Right ventricle myocardium superior (tissue), 1 donor: ENCODE data around the gene GNA14. TPM values are rescaled to one million over a fixed set of nuclear protein-coding genes. Genes with fewer than 3 reads are reported as not detected.
A peak's percentile ranks its signal among the peaks of the same experiment; 100 is the strongest.
"Not testable (repeated sequence)": the region's sequence is repeated elsewhere in the genome, so short reads cannot be mapped to it uniquely, and the experiment has no call there.

Source experiments
- ATAC-seq: fragments of 200-7000 bp; cut with Tn5 transposase; one replicate; pipeline ENCODE4 v1.9.1; 2020; ENCODE audit warnings: mild to moderate bottlenecking; ENCODE audit not compliant: poor library complexity
- DNase-seq: peaks from one replicate; pipeline ENCODE4 v3.0.0-alpha.2; 2020
- intact Hi-C: fragments of 100-400 bp; cut with DNase I; formaldehyde crosslinking; loops from one replicate; pipeline ENCODE4 v1.11.2; 2022
- total RNA-seq: library from RNA; stranded (reverse); fragmentation: NEBNext Ultra II Directional; extraction: Animal tissue kit (Norgen Biotek cat#: 25700); gene quantifications from one replicate; pipeline ENCODE4 v1.2.1, GENCODE V29; 2021
- donor health status: DM: no; HTN: yes; CAD: no; lungs with severe emphysema.

The GNA14 gene
- total RNA-seq, 1 donor from 2014 or later = 1.9 TPM

DNA sequence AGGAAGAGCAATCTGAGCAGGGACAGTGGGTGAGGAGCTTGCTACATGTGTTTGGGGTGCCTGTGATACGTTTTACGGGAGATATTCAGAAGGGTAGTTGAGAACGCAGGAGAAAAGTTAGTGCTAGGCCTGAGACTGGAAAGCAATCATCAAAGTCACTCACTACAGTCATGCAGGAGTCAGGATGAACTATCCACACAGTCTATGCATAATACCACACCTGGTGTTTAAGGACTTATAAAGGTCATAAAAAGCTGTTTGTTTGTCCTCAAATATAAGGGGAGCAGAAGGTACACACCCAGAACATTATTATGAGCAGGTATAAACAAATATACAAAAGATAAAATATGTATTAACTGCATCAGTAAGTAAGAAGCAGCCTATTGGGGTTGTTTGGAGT is 176.6 kb downstream of the GNA14 start:
- no peak for DNase-seq
- intact Hi-C loops = no loop called here
- no peak for ATAC-seq

DNA sequence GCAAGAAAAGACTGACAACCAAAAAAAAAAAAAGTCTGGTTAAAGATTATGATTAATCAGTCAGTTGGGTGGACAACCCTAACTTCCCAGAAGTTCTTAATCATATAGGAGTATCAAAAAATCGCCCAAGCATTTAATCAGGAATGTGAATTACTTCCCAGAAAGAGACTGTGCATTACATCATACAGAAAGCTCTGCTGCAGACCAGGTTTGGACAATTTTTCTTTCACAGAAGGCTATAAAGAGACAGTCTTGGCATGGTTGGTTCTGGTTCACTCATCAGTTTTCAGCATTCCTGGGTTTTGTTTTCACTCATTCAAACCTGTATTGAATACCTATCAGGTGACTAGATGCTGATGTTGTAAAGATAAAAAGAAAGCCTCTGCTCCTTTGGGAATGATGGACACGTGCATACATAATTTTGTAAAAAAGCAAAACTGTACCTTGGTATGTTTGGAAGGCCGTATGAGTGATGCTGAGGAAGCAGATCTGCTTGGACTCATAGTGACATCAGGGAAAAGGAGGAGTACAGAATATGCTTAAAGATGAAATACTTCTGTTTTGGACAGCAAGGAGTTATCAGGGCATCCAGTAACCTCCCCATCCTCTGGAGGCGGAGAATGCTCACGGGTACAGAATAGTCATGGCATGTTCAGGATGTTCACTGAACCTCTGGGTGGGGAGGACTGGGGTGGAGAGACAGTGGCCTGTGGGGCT is 178.4 kb downstream of the GNA14 start:
- ATAC-seq (no peak), DNase-seq (no peak)
- intact Hi-C loops = no loop called here

DNA sequence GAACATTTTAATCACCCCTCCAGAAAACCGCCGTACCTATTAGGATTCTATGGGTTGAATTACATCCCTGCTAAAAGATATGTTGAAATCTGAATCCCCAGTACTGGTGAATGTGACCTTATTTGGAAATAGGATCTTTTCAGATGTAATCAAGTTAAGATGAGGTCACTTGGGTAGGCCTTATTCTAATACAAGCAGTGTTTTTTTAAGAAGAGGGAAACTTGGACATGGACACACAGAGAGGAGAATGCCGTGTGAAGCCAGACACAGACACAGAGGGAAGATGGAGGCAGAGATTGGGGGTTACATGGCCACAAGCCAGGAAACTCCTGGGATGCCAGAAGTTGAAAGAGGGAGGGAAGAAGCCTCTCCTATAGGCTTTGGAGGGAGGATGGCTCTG is 183.5 kb downstream of the GNA14 start:
- ATAC-seq = no peak
- intact Hi-C loops = no loop called here

DNA sequence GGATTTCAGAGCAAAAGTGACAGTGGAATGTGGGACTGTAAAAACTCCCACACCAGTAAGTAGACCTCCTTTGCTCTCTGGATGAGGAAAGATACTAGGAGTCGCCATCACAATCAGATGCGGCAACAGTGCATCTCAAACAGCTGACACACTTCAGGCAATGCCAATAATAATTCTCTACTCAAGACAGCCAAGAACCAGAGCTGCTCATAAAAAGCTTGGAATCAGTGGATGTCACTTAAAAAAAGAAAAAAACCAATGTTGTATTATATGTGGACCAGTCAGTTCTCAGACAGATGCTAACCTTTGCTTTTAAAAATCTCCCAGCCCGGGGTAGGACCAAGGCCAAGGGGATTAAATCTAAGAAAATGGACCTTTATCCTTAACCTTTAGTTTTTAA is 185.0 kb downstream of the GNA14 start:
- intact Hi-C loops = no loop called here
- no peak for DNase-seq
- no peak for ATAC-seq

More for the DNA sequence above, 183.5 kb downstream of the GNA14 start:
- DNase-seq = no peak

DNA sequence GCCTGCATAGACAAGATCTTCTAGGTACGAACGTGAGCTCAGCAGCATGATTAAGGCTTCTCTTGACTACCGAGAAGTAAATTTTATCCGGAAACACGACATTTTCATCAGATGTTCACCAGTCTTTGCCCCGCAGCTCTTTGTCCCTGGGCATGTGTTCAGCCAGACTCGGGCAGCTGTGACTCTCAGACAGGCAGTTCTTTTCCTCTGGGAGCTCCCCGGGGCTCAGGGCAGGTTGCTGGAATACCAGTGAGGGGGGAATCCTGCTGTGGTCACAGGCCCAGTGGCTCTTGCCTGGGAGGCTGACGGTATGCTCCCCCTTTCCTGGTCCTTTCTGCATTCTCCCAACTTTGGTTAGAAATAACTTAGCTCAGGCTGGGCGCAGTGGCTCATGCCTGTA is 186.1 kb downstream of the GNA14 start:
- no peak for ATAC-seq
- no peak for DNase-seq
- intact Hi-C loops = no loop called here

DNA sequence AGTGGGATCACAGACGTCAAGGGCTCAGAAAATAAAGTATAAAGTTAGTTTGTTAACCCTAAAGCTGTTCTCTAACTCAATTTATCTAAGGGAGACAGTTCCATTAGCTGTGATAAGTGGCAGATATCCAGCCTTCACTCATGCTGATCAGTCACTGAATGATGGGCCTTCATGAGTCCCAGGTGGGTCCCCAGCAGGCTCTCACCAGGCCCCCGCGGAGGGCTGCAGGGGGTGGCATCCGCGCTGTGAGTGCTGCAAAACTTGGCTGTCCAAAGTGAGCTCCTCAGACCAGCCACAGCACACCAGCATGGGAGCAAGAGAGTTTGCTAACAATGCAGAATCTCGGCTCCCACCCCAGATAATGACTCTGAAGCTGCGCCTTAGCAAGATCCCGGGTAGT is 187.2 kb downstream of the GNA14 start:
- DNase-seq = no peak
- intact Hi-C loops = no loop called here

DNA sequence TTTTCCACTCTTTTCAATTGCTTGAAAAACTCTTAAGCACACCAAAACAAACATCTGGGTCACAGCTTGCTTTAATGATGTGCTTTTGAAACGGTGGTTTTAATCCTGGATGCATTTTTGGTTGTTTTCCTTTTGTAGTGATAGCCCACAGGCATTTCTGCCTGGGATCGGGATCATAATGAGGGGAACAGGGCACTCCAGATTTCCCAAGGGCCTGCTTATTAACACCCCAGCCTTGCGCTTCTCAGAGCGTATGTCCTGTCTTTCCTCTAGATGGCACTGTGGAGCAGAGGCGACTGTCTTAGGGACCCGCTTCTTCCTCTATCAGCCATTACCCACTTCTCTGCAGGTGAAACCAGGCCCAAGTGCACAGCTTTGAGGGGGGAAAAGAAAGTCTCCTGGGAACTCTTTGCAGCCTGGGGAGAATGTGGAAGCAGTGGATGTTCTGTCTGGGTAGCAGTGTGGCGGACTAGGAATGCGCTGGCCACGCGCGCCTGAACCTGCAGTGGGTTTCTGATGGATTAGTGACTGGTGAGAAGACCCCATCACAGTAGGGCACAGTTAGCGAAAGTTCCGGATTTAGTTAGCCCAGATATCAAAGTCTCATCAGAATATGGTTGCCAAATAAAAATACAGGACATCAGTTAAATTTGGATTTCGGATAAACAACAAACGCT is 190.1 kb downstream of the GNA14 start:
- ATAC-seq (peak; percentile 96), DNase-seq (peak; percentile 51)
- intact Hi-C loops = no loop called here

More for the DNA sequence above, 187.2 kb downstream of the GNA14 start:
- no peak for ATAC-seq

DNA sequence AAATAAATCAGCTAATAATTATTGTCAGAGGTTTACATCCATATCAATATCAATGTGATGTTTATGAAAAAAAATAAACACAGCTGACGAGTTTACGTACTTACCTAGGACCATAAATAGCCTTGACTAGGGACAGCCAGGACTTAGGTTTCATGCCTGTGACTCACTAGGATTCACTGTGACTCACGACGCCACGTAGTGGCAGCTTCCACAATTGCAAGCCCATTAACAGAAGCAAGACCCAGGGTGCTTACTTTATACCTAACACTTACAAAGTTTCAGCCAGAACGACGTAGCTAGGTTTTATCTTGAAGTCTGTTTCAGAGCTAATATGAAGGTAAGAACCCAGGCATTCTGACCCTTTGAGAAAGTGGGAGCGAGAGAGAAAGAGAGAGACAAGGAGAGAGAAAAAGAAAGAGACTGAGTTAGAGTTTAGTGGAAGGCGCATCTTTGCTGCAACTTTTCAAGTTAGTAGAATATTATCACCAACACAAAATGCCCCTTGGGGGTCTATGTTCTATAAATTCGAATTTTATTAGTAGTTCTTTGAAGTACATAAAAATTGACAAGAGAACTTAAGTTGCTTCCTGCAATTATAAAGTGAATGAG is 191.2 kb downstream of the GNA14 start:
- intact Hi-C loops = no loop called here
- DNase-seq = peak; percentile 90
- ATAC-seq = peak; percentile 90

DNA sequence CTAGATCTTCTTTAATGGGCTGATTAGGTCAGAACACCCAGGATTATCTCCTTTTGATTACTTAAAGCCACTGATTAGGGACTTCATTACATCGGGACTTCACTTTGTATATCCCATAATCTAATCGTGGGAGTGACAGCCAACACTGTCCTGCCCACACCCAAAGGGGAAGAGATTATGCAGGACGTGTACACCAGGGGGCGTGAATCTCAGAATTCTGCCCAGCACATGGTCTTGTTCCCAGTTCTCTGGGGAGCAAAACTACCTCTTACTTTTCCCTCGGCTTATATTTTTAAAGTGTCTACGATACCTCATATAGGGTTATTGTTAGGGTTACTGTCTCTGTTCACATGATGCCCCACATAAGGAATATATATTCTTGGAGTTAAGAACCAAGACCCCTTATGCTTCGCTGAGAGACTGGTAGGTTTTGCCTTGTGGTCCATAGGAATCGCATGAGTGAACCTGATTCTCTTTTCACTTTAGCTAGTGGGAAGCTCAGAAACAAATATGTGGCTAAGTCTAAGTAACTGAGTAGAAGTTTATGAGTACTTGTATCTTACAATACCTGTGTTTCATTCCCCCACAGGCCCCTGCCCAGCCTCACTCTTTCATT is 192.7 kb downstream of the GNA14 start:
- no peak for DNase-seq
- ATAC-seq = no peak

DNA sequence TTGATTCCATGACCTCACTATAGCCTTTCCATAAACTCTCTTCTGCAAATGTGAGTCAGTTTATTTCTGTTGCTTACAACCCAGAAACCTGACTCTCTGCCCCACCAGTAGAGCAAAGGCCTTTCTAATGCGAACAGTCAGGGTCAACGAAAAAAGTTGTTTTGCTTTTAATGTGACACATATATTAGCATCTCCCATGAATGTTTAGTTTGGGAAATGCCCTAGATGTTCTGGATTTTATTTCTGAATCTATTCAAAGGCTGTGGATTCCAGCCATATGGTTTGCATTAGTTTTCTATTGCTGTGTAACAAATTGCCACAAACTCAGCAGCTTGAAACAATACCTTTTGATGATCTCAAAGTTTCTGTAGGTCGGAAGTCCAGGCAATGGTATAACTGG is 193.5 kb downstream of the GNA14 start:
- no peak for DNase-seq
- intact Hi-C loops = no loop called here
- ATAC-seq = no peak

More for the DNA sequence above, 192.7 kb downstream of the GNA14 start:
- intact Hi-C loops = no loop called here

DNA sequence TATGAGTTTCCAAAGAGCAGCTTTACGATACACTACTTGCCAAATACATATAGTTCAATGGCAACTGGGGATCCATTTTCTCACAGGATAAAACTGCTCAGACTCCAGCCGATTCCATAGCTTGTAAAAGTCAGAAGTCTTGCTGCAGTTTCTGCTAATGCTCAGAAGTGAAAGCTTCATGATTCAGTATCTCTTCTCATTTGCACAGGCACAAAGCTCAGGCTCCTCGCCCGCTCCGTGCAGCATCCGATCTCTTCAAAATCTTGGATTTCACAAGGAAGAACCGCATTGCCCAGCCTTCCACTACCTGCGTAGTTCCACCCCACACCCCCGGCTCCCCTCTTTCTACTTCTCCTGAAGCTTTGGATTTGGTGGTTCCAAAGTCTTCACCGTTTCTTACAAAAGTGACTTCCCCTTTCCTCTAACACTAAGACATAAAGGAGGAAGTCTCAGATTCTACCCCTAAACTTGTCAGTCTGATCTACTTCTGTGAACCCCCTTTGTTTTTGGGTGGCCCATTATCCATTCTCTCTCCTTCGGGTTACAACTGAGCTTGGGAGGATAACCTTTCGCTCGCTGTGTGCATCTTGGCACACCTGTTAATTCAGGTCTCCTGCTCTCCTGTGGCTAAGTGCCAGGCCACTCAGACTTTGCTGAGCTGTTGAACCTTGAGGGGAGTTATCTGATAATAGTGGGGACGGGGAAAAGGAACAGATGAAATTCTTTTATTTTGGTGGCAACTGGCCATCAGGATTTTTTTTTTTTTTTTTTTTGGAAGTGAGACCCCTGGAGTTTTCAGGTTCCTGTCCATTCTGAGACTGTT is 194.1 kb downstream of the GNA14 start:
- ATAC-seq = no peak
- intact Hi-C loops = no loop called here
- DNase-seq = no peak

DNA sequence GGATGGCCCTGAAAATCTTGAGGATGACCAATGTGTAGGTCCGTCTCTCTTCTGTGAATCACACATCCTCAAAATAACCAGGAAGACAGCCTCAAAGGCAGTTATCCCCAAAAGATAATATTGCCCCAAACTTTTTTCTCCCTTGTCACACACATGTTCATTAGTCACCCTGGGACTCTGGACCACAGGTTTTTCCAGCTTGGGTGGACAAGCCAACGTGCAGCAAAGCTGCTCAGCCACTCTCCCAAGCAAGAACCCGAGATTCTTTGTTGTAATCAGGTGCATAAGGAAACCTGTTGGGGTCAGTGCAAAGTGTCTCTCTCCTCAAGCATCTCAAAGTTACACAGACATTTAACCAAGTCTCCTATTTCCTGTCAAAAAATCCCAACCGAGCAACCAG is 196.6 kb downstream of the GNA14 start:
- intact Hi-C loops = no loop called here
- ATAC-seq (no peak), DNase-seq (no peak)

DNA sequence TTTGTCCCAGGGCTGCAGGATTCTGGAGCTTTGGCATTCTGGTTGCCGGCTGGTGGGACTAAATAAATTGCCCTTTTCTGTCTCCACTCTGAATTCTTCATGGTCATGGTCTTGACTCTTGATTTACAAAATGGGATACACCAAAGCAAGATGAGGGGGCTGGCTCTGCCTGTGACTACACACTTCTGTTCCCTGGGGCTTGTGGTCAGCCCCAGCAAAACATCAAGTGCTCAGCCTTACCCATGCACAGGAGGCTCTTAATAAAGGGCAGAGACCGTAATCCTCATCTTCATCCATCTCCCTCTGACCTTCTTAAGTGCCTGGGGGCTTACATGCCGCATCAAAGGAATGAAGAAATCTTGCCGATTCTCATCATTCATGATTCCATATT is 198.0 kb downstream of the GNA14 start:
- DNase-seq (no peak), ATAC-seq (no peak)
- intact Hi-C loops = no loop called here

DNA sequence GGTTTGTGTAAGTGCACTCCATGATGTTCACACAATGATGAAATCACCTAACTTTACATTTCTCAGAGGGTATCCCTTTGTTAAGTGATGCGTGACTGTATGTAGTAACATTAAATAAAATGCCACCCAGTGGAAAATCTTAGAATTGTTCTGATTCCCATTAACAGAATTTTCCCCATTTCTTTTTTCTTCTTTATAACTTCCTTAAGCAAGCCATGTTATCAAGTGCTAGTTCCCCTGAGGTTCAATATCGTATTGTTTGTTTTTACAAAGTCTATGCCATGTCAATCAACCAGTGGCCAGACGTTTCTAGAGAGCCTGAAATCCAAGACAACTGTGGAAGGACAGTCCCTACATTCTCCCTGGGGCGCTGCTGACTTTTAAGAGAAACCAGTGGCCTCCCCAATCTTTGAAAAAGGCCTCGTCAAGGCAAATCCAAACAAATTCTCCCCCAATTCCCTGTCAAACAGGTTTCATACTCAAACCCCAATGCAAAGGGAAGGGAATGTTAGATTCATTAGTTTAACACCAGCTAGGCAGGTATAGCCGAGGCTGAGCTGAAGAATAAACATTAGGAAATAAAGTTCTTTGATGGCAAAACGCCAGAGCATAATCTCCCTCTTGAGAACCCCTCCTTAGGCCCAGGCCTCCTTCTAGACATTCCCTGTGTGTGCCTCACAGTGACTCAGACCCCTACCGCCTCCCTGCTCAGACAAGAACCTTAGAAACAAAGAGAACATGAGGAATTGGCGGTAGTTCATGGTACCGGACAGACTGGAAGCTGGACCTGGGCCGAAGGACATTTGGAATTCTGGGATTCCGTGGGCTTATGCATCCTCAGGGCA is 198.7 kb downstream of the GNA14 start:
- DNase-seq (no peak), ATAC-seq (no peak)
- intact Hi-C loops = no loop called here

DNA sequence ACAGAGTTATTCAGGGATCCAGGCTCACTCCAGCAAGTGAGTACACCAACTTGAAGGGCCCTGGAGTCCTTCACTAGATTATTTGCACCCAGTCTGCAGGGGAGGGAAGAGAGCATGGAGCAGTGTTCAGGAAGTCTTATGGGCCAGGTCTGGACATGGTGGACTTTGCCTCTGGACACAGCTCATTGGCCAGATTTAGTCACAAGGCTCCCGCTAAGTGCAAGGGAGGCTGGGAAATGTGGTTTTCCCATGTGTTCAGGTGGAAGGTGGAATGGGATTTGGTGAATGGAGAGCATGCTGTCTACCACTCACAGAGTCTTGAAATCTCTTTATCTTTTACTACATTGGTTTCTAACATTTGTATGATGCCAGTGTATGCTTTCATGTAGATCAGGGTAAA is 200.5 kb downstream of the GNA14 start:
- ATAC-seq = no peak
- intact Hi-C loops = no loop called here
- DNase-seq = no peak

DNA sequence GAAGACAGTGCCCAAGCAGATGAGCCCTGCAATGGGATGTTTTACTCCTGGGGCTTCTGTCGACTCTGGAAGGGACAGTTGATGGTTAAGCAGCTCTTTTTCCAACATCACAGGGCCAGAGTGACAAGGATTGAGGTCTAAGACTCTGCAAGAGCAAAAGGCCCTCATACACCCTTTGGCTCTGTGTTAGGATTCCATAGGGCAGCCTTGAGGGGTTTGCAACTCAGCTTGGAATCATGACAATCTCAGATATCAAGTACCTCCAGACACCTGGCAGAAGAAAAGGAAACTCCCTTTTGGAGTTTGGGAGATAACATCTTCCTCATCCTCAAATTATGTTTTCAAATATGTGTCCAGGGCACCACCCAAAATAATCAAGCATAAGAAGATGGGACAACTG is 205.7 kb downstream of the GNA14 start:
- DNase-seq = no peak
- intact Hi-C loops = no loop called here
- no peak for ATAC-seq

DNA sequence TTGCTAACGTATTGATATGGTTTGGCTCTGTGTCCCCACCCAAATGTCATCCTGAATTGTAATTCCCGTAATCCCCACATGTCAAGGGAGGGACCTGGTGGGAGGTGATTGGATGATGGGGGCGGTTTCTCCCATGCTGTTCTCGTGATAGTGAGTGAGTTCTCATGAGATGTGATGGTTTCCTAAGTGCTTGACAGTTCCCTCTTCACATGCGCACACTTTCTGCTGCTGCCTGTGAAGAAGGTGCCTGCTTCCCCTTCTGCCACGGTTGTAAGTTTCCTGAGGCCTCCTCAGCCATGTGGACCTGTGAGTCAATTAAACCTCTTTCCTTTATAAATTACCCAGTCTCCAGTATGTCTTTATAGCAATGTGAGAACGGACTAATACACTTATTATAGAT is 207.0 kb downstream of the GNA14 start:
- ATAC-seq, intact Hi-C loops, DNase-seq: not testable (repeated sequence)

DNA sequence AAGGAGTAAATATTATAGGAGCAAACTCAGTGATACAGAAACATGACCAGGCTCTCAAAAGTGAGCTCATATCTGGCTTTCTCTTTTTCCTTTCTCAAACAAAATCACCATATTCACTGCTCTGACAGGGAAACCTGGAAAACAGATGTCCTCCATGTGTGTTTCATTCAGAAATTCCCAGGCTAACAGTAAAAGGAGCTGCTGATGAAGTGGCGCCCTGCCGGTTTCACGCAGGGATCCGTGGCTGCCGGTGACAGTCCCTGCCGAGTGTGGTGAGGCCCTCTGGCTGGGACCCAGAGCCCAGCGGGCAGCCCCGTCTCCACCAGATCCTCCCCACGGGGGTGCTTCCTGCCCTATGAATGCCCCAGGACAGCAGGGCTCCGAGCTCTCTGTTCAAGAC is 208.1 kb downstream of the GNA14 start:
- DNase-seq = no peak
- peak; percentile 47 for ATAC-seq
- intact Hi-C loops = no loop called here
